DOHH2 (cell line): Measurements from ENCODE around the gene GDNF.
"Not testable (repeated sequence)": the region's sequence is repeated elsewhere in the genome, so short reads cannot be mapped to it uniquely, and the experiment has no call there.

Experiments used
- H3F3A ChIP-seq: fragments of 200-600 bp; sonication (generic), shearing (Covaris generic); 2 replicates; pipeline ENCODE4 v1.6.0; 2016; ENCODE audit warnings: antibody characterized with exemption, mild to moderate bottlenecking; ENCODE audit not compliant: control insufficient read depth, insufficient read depth
- H3K27ac ChIP-seq: fragments of 200-600 bp; sonication (generic); 2 replicates; pipeline ENCODE4 v1.5.1; 2014; ENCODE audit warnings: low read depth, mild to moderate bottlenecking, low read length, moderate library complexity
- H3K27me3 ChIP-seq: fragments of 200-600 bp; sonication (generic); 2 replicates; pipeline ENCODE4 v1.6.1; 2014; ENCODE audit warnings: mild to moderate bottlenecking, low read length, mixed read lengths; ENCODE audit not compliant: control insufficient read depth
- H3K36me3 ChIP-seq: fragments of 200-600 bp; sonication (generic); 2 replicates; pipeline ENCODE4 v1.6.1; 2014; ENCODE audit warnings: mild to moderate bottlenecking, low read length, moderate library complexity, mixed read lengths; ENCODE audit not compliant: control insufficient read depth
- H3K4me1 ChIP-seq: fragments of 200-600 bp; sonication (generic); 2 replicates; pipeline ENCODE4 v1.6.1; 2014; ENCODE audit warnings: mild to moderate bottlenecking, low read length, mixed read lengths; ENCODE audit not compliant: control insufficient read depth
- H3K4me2 ChIP-seq: fragments of 200-600 bp; sonication (generic); 2 replicates; pipeline ENCODE4 v1.6.0; 2014; ENCODE audit warnings: mild to moderate bottlenecking, low read length, moderate library complexity
- H3K4me3 ChIP-seq: fragments of 200-600 bp; sonication (generic); 2 replicates; pipeline ENCODE4 v1.5.1; 2014; ENCODE audit warnings: mild to moderate bottlenecking, low read length, mixed read lengths
- H3K79me2 ChIP-seq: fragments of 200-600 bp; sonication (generic); 2 replicates; pipeline ENCODE4 v1.6.1; 2014; ENCODE audit warnings: mild to moderate bottlenecking, low read length, mixed read lengths; ENCODE audit not compliant: control insufficient read depth
- H3K9me2 ChIP-seq: fragments of 200-600 bp; sonication (generic); replicated peaks from 2 replicates; pipeline ENCODE4 v1.6.1; 2014; ENCODE audit warnings: mild to moderate bottlenecking, low read length, mixed read lengths; ENCODE audit not compliant: control insufficient read depth
- H3K9me3 ChIP-seq: fragments of 200-600 bp; sonication (generic); 2 replicates; pipeline ENCODE4 v1.6.1; 2014; ENCODE audit warnings: antibody characterized with exemption, low read length, mixed read lengths; ENCODE audit not compliant: control insufficient read depth, insufficient read depth
- H4K20me1 ChIP-seq: fragments of 200-600 bp; sonication (generic); 2 replicates; pipeline ENCODE4 v1.6.0; 2014; ENCODE audit warnings: low read depth, mild to moderate bottlenecking, antibody characterized with exemption, low read length, moderate library complexity; ENCODE audit not compliant: control insufficient read depth, insufficient read depth
- CTCF ChIP-seq: fragments of 200-600 bp; sonication (generic); IDR thresholded peaks from one replicate; pipeline ENCODE4 v1.5.1; 2014; ENCODE audit warnings: antibody characterized with exemption, mild to moderate bottlenecking, low read depth, low read length; ENCODE audit not compliant: poor library complexity, severe bottlenecking
- EZH2phosphoT487 ChIP-seq: fragments of 200-600 bp; sonication (generic); IDR thresholded peaks from 2 replicates; pipeline ENCODE4 v1.6.1; 2017; ENCODE audit warnings: borderline replicate concordance, mild to moderate bottlenecking, antibody characterized with exemption, low read length, moderate library complexity, mixed read lengths

GDNF gene

DNA sequence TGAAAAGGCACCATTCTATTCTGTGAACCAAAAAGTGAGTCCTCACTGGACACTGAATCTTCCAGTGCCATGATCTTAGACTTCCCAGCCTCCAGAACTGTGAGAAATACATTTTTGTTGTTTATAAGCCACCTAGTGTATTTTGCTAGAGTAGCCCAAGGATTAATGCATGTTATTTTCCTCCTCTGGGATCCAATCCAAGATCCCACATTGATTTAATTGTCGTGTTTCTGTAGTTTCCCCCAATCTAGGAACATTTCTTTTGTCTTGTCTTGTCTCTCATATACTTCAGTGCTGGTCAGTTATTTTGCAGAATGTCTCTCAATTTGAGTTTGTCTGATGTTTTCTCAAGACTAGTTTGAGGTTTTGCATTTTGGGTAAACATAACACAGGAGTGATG lies 36.4 kb downstream of the GDNF start:
- Histone ChIP-seq H3F3A (no peaks in the 10 kb centered on the region), H3K4me1 (peaks cover 12% of the 10 kb centered on the region), H3K79me2 (no peaks in the 10 kb centered on the region), H3K4me3 (no peak overlapping the region), H3K27me3 (no peaks in the 10 kb centered on the region), H4K20me1 (no peaks in the 10 kb centered on the region), H3K27ac (no peak overlapping the region), H3K4me2 (no peak overlapping the region), H3K9me3 (no peaks in the 10 kb centered on the region), H3K36me3 (no peaks in the 10 kb centered on the region), H3K9me2 (no peaks in the 10 kb centered on the region)
- no peak for TF ChIP-seq CTCF
- TF ChIP-seq EZH2phosphoT487 = no peak

DNA sequence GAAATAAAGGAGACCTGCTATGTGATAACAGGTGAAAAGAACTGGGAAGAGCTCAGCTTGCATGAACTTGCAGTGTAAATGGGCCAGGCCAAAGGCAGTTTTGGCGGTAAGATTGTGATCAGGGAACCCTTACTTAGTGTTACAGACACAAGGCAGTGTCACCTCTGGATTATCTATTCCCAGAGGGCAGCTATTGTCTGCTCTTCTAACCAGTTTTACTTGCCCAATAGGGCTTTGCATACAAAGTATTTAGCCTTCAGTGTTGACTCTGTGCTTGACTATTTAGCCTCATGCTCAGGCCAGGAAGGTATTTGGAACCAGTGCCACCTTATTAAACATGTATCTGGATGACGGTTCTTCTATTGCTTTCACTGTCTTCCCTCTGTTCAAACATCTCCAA lies 38.3 kb downstream of the GDNF start:
- no peaks in the 10 kb centered on the region for H3K9me3 ChIP-seq
- H3K79me2 ChIP-seq = no peaks in the 10 kb centered on the region
- no peak overlapping the region for H3K4me3 ChIP-seq
- no peaks in the 10 kb centered on the region for H3K36me3 ChIP-seq
- no peak overlapping the region for H3K4me2 ChIP-seq
- no peak overlapping the region for H3K27ac ChIP-seq
- no peaks in the 10 kb centered on the region for H3K27me3 ChIP-seq
- peaks cover 12% of the 10 kb centered on the region for H3K4me1 ChIP-seq
- TF ChIP-seq EZH2phosphoT487 (no peak), CTCF (no peak)
- no peaks in the 10 kb centered on the region for H4K20me1 ChIP-seq
- H3K9me2 ChIP-seq = no peaks in the 10 kb centered on the region
- no peaks in the 10 kb centered on the region for H3F3A ChIP-seq

DNA sequence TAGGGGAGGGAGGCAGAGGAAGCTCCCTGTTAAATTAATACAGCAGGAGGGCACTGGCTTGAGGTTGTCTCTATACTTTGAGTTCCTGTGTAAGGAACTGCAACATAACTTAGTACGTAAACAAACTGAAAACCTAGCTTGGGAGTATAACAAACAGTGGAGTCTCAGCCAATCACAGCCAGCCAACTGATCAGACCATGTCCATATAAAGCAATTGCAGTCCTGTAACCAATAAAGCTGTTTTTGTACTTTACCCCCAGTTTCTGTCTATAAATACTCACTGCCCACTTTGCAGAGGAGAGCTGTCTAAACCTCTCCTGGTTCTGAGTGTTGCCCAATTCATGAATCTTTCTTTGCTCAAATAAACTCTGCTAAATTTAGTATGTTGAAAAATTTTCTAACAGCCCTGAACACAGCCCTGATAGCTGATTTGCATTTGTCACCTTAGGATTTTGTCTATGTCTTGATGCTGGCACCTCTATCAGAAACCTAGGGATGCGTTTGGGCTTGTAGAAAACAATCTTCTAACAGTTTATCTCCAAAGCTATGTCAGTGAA lies 39.9 kb downstream of the GDNF start:
- TF ChIP-seq CTCF (no peak), EZH2phosphoT487 (no peak)
- Histone ChIP-seq H3K9me2 (no peaks in the 10 kb centered on the region), H3K9me3 (no peaks in the 10 kb centered on the region), H3K27me3 (no peaks in the 10 kb centered on the region), H3F3A (no peaks in the 10 kb centered on the region), H3K4me2 (peak overlapping the region; percentile 24), H3K27ac (no peak overlapping the region), H3K36me3 (no peaks in the 10 kb centered on the region), H3K4me1 (peaks cover 12% of the 10 kb centered on the region), H4K20me1 (no peaks in the 10 kb centered on the region), H3K4me3 (no peak overlapping the region), H3K79me2 (no peaks in the 10 kb centered on the region)

DNA sequence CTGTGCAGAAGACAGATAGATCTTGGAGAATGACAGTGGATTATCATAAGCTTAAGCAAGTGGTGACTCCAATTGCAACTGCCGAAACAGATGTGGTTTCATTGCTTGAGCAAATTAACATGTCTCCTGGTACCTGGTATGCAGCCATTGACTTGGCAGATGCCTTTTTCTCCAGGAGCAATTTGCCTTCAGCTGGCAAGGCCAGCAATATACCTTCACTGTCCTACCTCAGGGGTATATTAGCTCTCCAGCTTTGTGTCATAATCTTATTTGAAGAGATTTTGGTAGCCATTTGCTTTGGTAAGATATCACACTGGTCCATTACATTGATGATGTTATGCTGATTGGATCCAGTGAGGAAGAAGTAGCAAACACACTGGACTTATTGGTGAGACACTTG lies 43.4 kb downstream of the GDNF start:
- H3K4me1 ChIP-seq = peaks cover 12% of the 10 kb centered on the region
- H3K27me3 ChIP-seq, H3K27ac ChIP-seq, H3F3A ChIP-seq, H3K79me2 ChIP-seq, H3K36me3 ChIP-seq, H3K4me2 ChIP-seq, H4K20me1 ChIP-seq, H3K9me3 ChIP-seq, H3K4me3 ChIP-seq, H3K9me2 ChIP-seq: not testable (repeated sequence)

DNA sequence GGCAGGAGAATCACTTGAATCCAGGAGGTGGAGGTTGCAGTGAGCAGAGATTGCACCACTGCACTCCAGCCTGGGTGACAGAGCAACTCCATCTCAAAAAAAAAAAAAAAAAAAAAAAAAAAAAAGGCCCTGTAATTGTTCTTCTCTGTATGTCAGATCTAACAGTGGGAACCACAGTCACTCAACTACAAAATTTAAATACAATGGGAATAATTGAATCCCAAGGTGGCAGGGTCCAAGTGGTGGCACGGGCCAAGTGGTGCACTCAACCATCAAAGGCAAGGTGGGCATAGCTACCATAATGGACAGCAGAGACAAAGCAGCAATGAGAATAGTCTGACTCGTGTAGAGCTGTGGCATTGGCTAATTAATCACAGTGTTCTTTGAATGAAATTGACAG lies 44.5 kb downstream of the GDNF start:
- H3K9me3 ChIP-seq, H3K79me2 ChIP-seq, H4K20me1 ChIP-seq, H3K27ac ChIP-seq, H3F3A ChIP-seq, H3K9me2 ChIP-seq, H3K27me3 ChIP-seq, H3K36me3 ChIP-seq, H3K4me2 ChIP-seq, H3K4me3 ChIP-seq: not testable (repeated sequence)
- H3K4me1 ChIP-seq = peaks cover 11% of the 10 kb centered on the region
